ENCODE results near the gene MAOA.
"Not testable (repeated sequence)": the region's sequence is repeated elsewhere in the genome, so short reads cannot be mapped to it uniquely, and the experiment has no call there.

Gene MAOA

GRCh38 chrX:43666311-43666912 lies 10.3 kb downstream of the MAOA start:
- H3K36me3 ChIP-seq = no peaks in the 10 kb centered on the region
- no peaks in the 10 kb centered on the region for H3K9me3 ChIP-seq
- no peak for DNase-seq
- TF ChIP-seq CTCF (IDR thresholded peaks at IDR 0.05; ENCODE audit: low read depth, low read length) = no peak
- H3K4me1 ChIP-seq = no peaks in the 10 kb centered on the region
- H3K27me3 ChIP-seq = no peaks in the 10 kb centered on the region
- no peak overlapping the region for H3K4me3 ChIP-seq (ENCODE audit: low read depth, low read length)

DNA sequence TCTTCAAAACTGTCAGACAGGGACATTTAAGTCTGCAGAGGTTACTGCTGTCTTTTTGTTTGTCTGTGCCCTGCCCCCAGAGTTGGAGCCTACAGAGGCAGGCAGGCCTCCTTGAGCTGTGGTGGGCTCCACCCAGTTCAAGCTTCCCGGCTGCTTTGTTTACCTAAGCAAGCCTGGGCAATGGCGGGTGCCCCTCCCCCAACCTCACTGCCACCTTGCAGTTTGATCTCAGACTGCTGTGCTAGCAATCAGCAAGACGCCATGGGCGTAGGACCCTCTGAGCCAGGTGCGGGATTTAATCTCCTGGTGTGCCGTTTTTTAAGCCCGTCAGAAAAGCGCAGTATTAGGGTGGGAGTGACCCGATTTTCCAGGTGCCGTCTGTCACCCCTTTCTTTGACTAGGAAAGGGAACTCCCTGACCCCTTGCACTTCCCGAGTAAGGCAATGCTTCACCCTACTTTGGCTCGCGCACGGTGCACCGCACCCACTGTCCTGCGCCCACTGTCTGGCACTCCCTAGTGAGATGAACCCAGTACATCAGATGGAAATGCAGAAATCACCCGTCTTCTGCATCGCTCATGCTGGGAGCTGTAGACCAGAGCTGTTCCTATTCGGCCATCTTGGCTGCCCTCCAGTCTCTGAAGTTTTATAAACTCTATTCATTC lies 20.0 kb downstream of the MAOA start:
- not testable (repeated sequence) for DNase-seq; H3K9me3 ChIP-seq; H3K36me3 ChIP-seq; H3K4me3 ChIP-seq (ENCODE audit: low read depth, low read length); H3K27me3 ChIP-seq; H3K4me1 ChIP-seq

DNA sequence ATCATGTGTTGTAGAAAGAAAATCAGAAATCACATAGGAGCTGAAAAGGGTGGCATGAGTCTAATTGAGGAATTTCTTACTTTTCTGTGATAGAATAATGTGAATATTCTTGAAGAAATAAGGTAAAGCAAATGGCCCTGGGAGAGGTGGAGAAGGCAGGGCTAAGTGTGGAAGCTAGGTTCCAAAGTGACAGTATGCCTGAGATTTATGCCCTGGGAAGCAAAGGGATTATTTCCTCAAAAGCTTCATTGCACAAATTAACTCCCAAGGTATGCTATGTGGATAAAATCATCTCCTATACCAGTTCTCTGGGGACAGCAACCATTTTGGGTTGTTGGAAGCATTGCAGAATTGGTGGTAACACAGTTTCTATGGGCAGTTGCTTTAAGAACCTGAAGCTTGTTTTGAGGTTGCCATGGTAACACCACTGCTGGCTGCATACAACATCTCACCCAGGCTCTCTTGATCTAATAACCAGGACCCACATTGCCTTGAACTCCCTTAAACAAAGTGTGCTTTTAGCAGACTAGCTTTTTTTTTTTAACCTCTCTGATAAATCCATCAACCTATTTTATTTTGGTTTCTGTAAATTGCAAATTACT lies 21.0 kb downstream of the MAOA start:
- Histone ChIP-seq H3K36me3 (no peaks in the 10 kb centered on the region), H3K4me1 (no peaks in the 10 kb centered on the region), H3K4me3 (ENCODE audit: low read depth, low read length) (no peak overlapping the region), H3K9me3 (no peaks in the 10 kb centered on the region), H3K27me3 (no peaks in the 10 kb centered on the region)
- TF ChIP-seq CTCF (IDR thresholded peaks at IDR 0.05; ENCODE audit: low read depth, low read length) = no peak
- DNase-seq = no peak

DNA sequence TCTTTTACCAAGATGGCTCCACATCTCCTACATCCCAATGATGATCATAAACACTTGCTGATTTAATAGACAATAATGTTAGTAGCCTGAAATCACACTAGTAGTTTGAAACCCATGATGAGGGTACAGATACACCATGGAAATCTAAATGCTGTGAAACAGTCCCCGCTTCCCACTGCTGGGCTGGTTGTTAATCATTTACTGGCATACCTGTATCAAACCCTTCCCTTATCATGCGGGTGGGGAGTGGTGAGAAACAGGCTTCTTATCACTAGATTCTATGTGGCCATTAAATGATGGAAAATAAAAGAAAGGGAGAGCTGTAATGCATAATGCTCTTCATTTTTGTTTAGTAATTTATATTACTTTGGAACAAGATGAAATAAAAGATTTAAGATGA lies 21.9 kb downstream of the MAOA start:
- Histone ChIP-seq H3K4me3 (ENCODE audit: low read depth, low read length) (no peak overlapping the region), H3K27me3 (no peaks in the 10 kb centered on the region), H3K9me3 (no peaks in the 10 kb centered on the region), H3K4me1 (no peaks in the 10 kb centered on the region), H3K36me3 (no peaks in the 10 kb centered on the region)
- TF ChIP-seq CTCF (IDR thresholded peaks at IDR 0.05; ENCODE audit: low read depth, low read length) = no peak
- DNase-seq = no peak

DNA sequence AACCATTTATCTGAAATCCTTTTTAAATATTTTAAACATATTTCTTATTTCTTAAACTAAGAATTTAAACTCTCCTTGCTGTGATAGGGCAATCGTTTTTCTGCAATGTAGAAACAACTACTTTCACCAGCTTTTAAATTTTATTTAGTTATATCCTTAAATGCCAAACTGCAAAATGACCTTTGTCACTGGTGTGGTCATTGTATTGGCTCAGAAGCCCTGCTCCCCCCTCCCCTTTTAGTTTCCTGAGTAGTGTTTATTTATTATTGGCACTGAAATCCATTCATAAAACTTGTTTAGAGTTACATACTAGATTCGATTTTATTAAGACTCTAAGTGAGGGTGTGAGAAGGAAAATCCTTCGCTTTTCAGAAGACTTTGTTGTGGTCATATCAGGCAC lies 23.0 kb downstream of the MAOA start:
- H3K36me3 ChIP-seq = no peaks in the 10 kb centered on the region
- no peak overlapping the region for H3K4me3 ChIP-seq (ENCODE audit: low read depth, low read length)
- TF ChIP-seq CTCF (IDR thresholded peaks at IDR 0.05; ENCODE audit: low read depth, low read length) = no peak
- no peaks in the 10 kb centered on the region for H3K4me1 ChIP-seq
- no peak for DNase-seq
- H3K9me3 ChIP-seq = no peaks in the 10 kb centered on the region
- no peaks in the 10 kb centered on the region for H3K27me3 ChIP-seq

- H3K27me3 ChIP-seq = no peaks in the 10 kb centered on the region
- DNase-seq = no peak
- TF ChIP-seq CTCF (IDR thresholded peaks at IDR 0.05; ENCODE audit: low read depth, low read length) = no peak
- no peaks in the 10 kb centered on the region for H3K9me3 ChIP-seq
- H3K4me3 ChIP-seq (ENCODE audit: low read depth, low read length) = no peak overlapping the region
- no peaks in the 10 kb centered on the region for H3K36me3 ChIP-seq
- no peaks in the 10 kb centered on the region for H3K4me1 ChIP-seq
These were observed 23.7 kb downstream of the MAOA start for GRCh38 chrX:43679778-43680177.
